ENCODE measurements around the gene ATG10. TPM values are rescaled to one million over a fixed set of nuclear protein-coding genes. Genes with fewer than 3 reads are reported as not detected.
"Not testable (repeated sequence)": the region's sequence is repeated elsewhere in the genome, so short reads cannot be mapped to it uniquely, and the experiment has no call there.

ATG10 gene
- total RNA-seq, 1 experiment from 2014 or later = 13.1 TPM

DNA sequence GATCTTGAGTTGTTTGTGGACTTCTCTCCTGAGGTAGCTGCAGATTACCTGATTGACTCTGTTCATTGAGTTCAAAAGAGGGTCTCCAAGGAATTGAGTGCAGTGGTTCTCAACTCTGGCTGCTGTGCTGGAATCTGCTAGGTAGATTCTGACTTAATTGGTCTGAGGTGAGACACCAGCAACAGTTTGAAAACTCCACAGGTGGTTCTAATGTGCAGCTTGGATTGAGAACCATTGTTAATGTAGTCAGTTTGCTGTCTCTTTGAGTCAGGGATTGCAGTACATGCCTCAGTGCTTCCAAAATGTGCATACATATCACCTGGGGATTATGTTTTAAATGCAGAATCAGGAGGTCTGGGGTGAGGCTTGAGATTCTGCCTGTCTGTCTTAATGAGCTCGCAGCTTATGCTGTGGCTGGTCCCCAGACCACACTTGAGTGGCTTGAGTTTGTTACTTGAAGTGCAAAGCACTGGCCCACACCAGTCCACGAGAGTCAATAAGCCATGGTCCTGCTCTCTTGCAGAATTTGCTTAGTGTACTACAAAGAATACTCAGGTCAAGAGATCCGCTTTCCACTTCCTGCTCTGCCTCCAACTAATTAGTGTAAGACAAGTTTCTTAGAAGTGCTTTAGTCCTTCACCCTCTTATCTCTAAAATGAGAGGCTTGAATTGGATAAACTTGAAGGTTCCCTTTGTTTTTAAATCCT, 82.3 kb downstream of the ATG10 start:
- no peak for DNase-seq (ENCODE audit: low read depth)

DNA sequence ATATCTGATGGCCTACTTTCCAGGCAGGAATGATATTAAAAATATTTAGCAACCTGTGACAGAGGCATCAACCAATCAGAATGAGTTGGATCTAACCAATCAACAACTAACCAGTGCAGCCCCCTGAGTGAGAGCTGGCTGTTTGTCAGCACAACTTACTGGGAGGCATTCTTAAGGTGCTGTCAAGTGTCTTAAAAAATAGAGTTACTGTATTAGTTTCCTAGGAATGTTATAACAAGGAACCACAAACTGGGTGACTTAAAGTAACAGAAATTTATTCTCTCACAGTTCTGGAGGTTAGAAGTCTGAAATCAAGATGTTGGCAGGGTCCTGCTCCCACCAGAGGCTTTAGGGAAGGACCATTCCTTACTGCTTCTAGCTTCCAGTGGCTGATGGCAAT, 85.2 kb downstream of the ATG10 start:
- no peak for DNase-seq (ENCODE audit: low read depth)

DNA sequence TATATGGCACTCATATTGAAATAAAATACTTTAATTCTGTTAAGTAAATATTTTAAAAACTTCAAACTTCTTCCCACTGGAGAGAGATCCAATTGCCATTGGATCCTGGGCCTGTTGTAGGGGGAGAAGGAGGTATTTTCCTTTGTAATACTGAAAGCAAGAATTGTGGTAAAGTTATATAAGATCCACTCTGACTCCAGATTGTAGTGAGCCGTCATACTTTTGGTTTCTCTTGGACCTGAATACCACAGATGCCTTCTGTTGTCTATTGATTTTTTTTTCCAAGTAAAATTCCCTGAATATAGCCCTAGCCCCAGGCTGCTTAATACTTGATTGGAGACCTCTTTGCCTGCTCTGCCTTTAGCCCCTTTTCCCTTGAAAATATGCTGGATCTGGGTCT, 86.9 kb downstream of the ATG10 start:
- DNase-seq (ENCODE audit: low read depth) = no peak

DNA sequence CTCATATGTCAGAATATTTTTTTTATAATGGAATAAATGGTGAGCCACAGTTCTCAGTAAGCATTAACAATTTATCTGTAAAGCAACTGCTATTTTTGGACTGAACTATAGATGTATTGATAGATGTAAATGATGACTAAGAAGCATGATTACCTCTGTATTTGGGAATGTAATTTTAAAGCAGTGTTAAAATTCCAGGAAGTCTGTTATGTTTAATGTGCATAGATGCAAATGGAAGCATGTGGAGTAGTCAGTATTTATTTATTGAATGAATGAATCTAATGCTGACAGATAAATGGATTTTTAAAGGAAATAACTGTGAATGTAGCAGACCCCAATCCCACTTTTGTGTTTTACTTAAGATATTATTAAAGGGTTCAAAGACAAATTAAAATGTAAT, 95.0 kb downstream of the ATG10 start:
- DNase-seq (ENCODE audit: low read depth) = no peak

DNA sequence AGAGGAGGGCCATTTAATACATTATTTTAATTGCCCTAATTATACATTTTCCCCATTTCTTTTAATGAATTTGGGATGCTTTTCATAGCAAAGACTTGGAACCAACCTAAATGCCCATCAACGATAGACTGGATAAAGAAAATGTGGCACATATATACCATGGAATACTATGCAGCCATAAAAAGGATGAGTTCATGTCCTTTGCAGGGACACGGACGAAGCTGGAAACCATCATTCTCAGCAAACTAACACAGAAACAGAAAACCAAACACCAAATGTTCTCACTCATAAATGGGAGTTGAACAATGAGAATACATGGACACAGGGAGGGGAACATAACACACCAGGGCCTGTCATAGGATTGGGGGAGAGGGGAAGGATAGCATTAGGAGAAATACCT, 96.2 kb downstream of the ATG10 start:
- DNase-seq (ENCODE audit: low read depth) = not testable (repeated sequence)

DNA sequence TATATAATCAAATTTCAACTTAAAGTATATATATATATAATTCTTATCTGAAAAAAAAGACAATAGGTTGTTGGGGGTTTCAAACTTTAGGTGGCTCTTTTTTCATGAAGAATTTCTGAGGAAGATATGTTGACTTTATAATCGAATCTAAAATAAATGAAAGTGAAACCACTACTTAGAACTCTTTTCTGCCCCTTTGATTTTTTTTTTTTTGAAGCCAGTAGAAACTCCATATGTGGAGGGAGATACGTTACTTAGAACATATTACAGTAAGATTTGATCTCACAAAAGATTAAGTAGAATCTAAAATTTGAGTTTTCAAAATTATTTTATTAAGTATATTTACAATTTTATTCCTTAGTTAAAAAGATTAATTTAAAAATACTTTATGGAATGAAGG, 96.9 kb downstream of the ATG10 start:
- no peak for DNase-seq (ENCODE audit: low read depth)

DNA sequence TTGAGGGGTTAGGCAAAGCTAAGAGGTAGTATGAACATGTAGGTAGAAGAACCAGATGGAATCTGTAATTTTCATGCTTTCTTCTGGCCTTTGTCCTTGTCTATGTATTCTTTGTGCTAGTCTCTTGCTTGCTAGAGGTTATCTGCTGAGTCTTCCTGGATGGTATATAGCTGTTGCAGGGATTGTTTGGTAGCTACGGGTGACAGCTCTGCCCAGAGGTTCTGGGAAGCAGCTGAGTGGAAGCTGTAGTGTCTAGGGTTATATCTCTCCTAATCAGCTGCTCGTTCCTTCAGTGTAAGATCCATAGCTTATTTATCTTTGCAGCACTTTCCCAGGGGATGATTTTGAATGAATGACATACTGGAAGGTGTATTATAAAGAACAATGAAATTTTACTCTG, 100.3 kb downstream of the ATG10 start:
- DNase-seq (ENCODE audit: low read depth) = no peak

DNA sequence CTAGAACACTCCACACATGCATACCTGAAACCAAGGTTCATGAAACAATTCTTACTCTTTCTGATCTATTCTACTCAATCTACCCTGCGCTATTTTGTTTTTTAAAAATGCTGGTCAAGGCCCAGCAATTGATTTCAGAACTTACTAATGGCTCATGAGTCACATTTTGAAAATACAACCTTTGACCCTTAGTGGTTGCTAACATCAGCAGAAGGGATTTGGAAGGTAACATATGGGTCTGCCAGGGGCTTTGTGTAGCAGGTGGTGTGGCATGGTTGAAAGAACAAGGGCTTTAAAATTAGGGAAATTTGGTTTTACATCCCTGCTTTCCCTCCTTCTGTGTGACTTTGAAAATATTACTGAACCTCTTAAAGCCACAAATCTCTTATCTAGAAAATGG, 101.4 kb downstream of the ATG10 start:
- peak; percentile 70 for DNase-seq (ENCODE audit: low read depth)

DNA sequence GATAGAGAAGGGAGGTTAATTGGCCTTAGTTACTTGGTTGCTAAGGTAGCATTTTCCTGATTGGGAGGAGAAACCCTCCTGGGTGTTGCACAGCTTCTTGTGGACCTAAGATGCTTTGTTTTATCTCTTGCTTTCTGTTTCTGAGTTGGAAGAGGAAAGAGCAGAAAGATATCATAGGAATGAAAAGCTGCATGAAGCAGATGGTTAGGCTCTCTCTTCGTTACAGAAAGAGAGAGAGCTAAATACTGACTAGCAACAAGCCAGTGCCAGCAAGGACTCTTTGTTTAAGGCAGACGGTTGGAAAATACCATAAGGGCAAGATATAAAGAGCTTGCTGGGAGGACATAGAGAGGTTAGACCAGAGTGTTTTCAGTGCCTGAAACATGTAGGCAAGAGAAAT, 103.1 kb downstream of the ATG10 start:
- DNase-seq (ENCODE audit: low read depth) = no peak

DNA sequence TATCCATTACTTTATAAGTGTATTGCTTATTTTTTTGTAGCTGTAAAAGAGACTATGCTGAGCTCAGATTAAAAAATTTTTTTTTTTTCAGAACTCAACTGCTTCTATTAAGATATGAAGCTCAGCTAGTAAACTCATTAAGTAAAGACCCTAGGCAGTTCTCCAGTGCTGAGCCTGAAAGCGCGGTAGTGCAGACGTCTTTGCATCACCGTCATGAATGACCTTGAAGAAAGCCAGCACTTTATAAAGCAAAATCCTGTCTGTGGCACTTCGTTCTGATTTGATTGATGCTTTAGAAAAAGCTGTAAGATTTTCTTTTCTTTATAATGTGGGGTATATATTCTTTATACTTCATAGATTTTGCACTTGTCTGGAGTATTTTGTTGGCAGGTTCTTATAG, 105.7 kb downstream of the ATG10 start:
- no peak for DNase-seq (ENCODE audit: low read depth)

DNA sequence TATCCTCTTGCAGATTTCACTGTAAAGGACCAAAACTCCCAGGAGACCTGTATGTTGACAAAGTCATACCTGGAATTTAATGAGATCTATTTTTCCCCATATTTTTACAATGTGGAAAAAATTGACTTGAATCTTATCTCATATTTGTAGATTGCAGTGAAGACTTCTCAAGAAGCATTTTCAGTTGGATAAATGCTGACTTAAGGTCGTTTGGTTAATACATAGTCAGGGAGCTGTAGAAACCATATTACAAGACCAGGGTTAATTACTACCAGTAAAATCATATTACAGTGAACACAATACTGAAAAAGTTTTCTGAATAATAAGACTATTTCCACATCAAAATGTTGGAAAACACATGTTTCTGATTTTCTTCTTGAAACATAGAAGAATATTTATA, 119.8 kb downstream of the ATG10 start:
- DNase-seq (ENCODE audit: low read depth) = no peak

DNA sequence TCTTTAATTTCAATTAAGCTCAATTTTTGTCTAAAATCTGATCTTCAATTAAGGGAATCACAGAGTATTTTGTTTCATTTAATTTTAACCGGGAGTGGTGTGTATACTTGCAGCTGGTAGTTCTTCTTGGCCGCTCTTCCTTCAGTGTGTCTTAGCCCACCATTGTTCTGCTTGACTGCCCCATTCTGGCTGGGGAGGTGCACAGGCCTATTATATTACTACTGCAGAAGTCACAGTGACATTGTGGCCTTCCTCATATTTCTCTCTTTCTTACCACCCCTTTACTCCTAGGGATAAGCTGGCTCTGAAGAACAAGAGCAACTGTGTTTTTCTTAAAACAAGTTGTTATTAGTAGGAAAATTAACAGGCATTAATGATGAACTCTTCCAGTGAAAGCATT, 123.7 kb downstream of the ATG10 start:
- no peak for DNase-seq (ENCODE audit: low read depth)

DNA sequence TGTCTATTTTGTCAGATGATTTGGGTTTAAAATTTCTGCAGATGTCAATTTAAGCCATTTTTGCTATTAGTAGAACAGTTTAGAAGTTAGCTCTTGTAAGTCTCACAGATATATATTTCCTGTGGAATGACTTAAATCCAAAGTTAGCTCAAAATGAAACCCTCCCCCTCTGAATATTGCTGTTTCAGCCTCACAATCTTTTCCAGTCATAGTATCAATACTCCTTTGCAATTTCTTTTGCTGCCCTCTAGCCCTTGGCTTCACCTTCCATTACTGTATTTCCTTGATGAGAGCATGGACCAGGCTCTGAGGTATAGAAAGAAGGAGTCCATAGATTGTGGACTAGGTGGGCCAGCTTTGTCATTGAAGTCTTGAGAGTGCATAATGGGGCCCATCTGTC, 124.4 kb downstream of the ATG10 start:
- DNase-seq (ENCODE audit: low read depth) = no peak

DNA sequence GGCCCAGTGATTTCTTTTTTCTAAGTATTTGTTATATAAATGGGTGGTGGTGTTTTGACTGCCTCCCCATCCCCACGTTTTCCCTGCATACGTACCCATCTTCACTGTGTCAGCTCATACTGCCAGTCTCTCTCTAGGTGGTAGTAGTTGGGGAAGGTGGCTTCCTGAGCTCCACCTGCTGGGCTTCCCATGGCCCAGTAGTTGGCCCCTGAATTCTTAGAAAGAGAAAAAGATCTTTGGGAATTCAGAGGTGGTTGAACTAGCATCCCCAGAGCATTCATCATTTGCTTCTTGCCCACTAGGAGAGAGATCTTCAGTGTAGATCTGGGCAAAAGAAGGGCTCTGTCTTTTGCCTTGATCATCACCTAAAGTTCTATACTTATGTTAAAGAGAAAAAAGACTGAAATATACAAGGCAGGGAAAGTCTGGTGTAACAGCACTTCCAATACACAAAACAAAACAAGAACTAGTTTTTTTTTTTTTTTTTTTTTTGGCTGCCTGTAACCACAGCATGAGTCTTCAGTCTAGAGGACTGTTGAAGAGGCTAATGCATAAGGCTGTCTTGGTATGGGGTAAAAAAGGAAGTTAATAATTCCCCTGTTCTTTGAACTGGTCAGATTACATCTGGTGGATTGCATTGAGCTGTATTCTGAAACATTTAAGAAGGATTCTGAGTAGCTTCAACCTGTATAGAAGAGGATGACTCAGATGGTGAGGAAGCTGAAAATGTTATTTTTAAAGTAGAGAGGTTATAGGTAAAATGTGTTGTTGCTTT, 128.7 kb downstream of the ATG10 start:
- no peak for DNase-seq (ENCODE audit: low read depth)

DNA sequence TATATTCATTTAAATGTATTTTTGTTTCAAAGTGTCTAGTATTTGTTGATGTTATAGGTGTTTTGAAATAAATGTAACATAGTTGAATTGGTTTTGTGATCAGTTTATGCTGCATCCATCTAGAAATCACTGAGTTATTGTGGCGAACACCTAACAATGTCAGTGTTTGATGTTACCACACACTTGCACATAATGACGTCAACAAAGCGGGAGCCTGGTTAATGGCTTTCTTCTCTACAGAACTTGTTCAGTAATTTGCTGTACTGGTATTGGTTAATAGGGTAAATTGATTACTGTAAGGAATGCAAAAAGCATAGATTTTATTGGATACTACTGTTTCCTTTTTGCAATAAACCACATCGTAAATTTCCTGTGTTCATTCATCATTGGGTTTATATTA, 133.0 kb downstream of the ATG10 start:
- DNase-seq (ENCODE audit: low read depth) = no peak

DNA sequence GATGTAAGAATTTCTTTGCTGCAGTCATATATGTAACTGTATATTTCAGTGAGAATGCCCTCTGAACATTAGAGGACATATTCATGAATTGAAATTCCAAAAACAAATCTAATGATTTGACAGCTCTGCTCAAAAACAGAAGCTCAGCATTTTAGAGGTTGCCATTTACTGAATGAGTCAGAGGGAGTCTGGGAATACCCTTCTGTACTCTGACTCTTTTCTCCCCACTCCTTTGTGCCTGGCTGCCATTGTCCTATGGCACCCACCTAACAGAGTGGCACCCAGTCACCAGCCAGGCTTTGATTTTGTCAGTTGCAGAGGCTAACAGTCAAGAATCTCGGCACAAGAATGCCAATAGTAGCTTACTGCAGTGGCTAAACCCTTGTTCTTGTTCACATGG, 133.6 kb downstream of the ATG10 start:
- no peak for DNase-seq (ENCODE audit: low read depth)

DNA sequence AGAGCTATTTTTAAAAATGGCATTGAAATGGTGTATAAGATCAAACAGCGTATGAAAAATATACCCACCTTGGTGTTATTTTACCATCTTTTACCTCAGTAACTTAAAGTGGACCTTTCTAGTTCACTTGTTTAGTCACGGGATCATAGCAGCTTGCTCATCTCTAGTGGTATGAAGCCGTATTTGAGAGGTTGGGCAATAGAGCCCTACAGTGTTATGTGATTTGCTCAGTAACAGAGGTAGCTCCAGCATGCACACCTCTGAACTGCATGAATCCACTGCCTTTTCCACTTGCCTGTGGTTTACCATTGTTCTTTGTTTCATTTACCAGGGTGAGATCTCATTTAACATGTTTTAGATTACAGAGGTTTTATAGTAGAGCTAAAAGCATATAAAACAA, 134.4 kb downstream of the ATG10 start:
- no peak for DNase-seq (ENCODE audit: low read depth)

DNA sequence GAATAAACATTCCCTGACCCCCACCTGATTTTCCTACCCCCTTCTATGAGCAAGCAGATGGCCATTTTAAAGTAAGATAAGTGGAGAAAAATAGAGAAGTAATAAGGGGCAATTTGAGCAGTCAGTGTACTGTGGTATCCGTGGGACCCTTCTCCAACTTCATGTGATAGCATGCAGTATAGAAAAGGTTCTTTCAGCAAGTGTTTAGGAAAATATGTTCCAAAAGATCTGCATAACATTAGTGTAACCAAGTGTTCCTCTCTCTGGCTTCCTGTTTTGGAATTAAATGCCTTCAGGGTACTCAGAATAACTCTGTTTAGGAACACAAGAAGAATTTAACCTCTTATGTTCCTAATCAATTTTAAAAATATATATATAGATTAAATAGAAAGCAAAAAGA, 134.9 kb downstream of the ATG10 start:
- no peak for DNase-seq (ENCODE audit: low read depth)

DNA sequence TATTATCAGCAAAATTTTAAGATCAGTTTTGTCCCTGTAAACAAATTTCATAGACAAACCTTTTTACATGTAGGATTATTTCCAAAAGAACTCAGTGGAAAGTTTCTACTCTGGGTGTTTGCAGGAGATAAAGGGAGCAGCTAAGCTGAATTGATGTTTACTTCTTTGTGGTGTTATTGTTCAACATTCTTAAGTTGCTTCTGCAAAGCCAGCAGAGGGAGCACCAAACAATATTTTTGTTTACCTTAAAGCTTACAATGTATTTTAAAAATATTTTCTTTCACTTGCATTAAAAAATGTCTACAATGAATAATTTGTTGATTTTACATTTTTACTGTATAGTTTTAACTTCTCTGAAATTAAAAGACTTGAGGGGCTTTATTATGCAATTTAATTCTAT, 135.4 kb downstream of the ATG10 start:
- DNase-seq (ENCODE audit: low read depth) = peak; percentile 14

DNA sequence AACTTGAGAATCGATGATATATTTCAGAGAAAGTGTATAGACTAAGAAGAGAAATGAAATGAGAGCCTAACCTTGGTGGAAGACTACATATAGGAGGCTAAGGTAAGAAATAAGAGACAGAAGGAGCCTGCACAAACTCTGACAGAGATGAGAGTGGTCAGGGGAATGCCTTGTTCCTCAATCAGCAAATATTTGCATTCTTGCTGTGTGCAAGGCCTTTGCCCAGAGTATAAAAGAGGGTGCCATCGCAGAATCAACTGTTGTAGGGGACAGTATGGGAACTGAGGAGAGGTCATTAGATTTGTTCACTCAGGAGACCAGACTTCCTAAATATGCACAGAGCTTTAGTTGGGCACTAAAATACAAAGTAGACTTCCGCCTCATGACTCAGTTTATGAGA, 137.2 kb downstream of the ATG10 start:
- DNase-seq (ENCODE audit: low read depth) = no peak

DNA sequence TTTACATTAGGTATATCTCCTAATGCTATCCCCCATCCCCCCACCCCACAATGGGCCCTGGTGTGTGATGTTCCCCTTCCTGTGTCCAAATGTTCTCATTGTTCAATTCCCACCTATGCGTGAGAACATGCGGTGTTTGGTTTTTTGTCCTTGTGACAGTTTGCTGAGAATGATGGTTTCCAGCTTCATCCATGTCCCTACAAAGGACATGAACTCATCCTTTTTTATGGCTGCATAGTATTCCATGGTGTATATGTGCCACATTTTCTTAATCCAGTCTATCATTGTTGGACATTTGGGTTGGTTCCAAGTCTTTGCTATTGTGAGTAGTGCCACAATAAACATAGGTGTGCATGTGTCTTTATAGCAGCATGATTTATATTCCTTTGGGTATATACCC, 138.1 kb downstream of the ATG10 start:
- not testable (repeated sequence) for DNase-seq (ENCODE audit: low read depth)

DNA sequence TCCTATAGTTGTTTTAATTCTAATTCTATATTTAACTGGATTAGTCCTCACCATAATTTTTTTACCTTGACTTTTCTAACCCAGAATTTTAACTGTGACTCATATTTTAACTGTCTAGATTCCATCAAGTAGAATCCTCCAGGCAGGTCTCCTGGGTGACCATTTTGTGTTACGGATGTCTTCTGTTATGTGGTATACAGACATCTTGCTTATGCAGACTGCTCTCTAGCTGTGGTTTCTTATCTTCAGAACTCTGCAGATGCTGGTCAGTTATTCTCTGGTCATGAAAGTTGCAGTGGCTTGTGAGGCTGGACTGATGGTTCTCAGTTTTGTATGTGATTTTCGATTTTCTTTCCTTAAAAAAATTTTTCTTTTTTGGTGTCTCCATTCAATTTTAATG, 139.4 kb downstream of the ATG10 start:
- DNase-seq (ENCODE audit: low read depth) = no peak

DNA sequence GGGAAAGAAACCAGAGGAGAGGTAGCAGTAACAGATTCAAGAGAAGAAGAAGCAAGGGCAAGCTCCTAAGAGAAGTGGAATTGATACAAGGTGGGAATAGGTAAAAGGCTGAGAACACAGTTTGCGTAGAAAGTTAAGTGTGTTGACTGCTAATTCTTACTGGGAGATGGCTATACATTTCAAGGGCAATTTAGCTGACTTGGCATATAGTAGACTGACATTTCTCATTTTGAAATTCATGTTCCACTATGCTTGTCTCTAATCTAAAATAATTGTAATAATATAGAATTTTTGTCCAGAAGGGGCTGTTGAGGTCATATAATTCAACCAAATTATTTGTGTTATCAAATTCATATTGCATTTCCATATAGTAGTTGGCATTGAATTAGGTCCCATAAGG, 144.0 kb downstream of the ATG10 start:
- DNase-seq (ENCODE audit: low read depth) = no peak

All from LHCN-M2 (cell line).